ENCODE results near the gene ELAC2.
A peak's percentile ranks its signal among the peaks of the same experiment; 100 is the strongest.

ELAC2 gene

GRCh38 chr17:13003454-13003851 lies 14.4 kb downstream of the ELAC2 start:
- TF ChIP-seq ZFX (IDR thresholded peaks at IDR 0.05; ENCODE audit: borderline replicate concordance) (no peak), CTCF (IDR thresholded peaks at IDR 0.05) (peak; percentile 28)
- H3K27ac ChIP-seq = no peak overlapping the region

- no peak for TF ChIP-seq ZFX (IDR thresholded peaks at IDR 0.05; ENCODE audit: borderline replicate concordance)
- TF ChIP-seq CTCF (IDR thresholded peaks at IDR 0.05) = peak; percentile 83
- no peak overlapping the region for H3K27ac ChIP-seq
Observed at GRCh38 chr17:13002761-13003453, 14.9 kb downstream of the ELAC2 start.

GRCh38 chr17:13001991-13002615 lies 15.7 kb downstream of the ELAC2 start:
- H3K27ac ChIP-seq = no peak overlapping the region
- no peak for TF ChIP-seq CTCF (IDR thresholded peaks at IDR 0.05)

- H3K27ac ChIP-seq = no peak overlapping the region
- no peak for TF ChIP-seq ZFX (IDR thresholded peaks at IDR 0.05; ENCODE audit: borderline replicate concordance)
- TF ChIP-seq CTCF (IDR thresholded peaks at IDR 0.05) = no peak
Observed at GRCh38 chr17:13000561-13000960, 17.3 kb downstream of the ELAC2 start.

GRCh38 chr17:12998874-12999273 lies 19.0 kb downstream of the ELAC2 start:
- no peak overlapping the region for H3K27ac ChIP-seq
- TF ChIP-seq CTCF (IDR thresholded peaks at IDR 0.05) (no peak), ZFX (IDR thresholded peaks at IDR 0.05; ENCODE audit: borderline replicate concordance) (no peak)

GRCh38 chr17:12998461-12998860 lies 19.4 kb downstream of the ELAC2 start:
- TF ChIP-seq ZFX (IDR thresholded peaks at IDR 0.05; ENCODE audit: borderline replicate concordance) (no peak), CTCF (IDR thresholded peaks at IDR 0.05) (no peak)
- no peak overlapping the region for H3K27ac ChIP-seq

GRCh38 chr17:12996941-12997340 lies 20.9 kb downstream of the ELAC2 start:
- no peak overlapping the region for H3K27ac ChIP-seq
- TF ChIP-seq ZFX (IDR thresholded peaks at IDR 0.05; ENCODE audit: borderline replicate concordance) (no peak), CTCF (IDR thresholded peaks at IDR 0.05) (no peak)

Data from 22Rv1 (cell line).